HCT116 (cell line): Measurements from ENCODE around the gene MORF4L1. TPM values are rescaled to one million over a fixed set of nuclear protein-coding genes. Genes with fewer than 3 reads are reported as not detected.

Experiments
- ATAC-seq: fragments of 200-7000 bp; cut with Tn5 transposase; 2 replicates; pipeline ENCODE4 v1.9.1; 2020; ENCODE audit warnings: mild to moderate bottlenecking, moderate library complexity
- BruUV-seq: library from RNA; stranded (reverse); fragments of 400-500 nt; replicated peaks from 2 replicates; lab custom pipeline; 2021; lab: Mats Ljungman, UMichigan
- CTCF ChIA-PET: fragments of 300-600 bp; sonication (Branson Sonifier 250); formaldehyde crosslinking; loops from one replicate; lab custom pipeline; 2021; ENCODE audit warnings: antibody characterized with exemption; lab: Charles Lee
- POLR2A ChIA-PET: fragments of 300-600, 350-600 bp; sonication (Branson Sonifier 250); formaldehyde crosslinking; loops from one replicate; lab custom pipeline; 2021; ENCODE audit warnings: antibody characterized with exemption; lab: Charles Lee
- RAD21 ChIA-PET, 2 experiments: fragments of 300-600 bp; sonication (Branson Sonifier 250); formaldehyde crosslinking; loops; one replicate each; lab custom pipeline; 2023; ENCODE audit warnings: low total read pairs in 2 of 2; ENCODE audit not compliant: uncharacterized antibody in 2 of 2, unreplicated experiment in 2 of 2, low non-redundant PET in 1 of 2; lab: Charles Lee
- DNase-seq: peaks from one replicate; pipeline ENCODE4 v3.0.0-alpha.2; 2010; ENCODE audit warnings: low read depth, low spot score
- H2AFZ ChIP-seq: fragments of 200-600 bp; shearing (Covaris generic), sonication (generic); 2 replicates; pipeline ENCODE4 v1.6.1; 2017; ENCODE audit warnings: low read depth, mixed run types, mixed read lengths, antibody characterized with exemption, low read length; ENCODE audit not compliant: poor library complexity, severe bottlenecking
- H3K27ac ChIP-seq: 2 replicates; pipeline ENCODE4 v1.5.1; 2012; ENCODE audit warnings: low read depth, low read length
- H3K27me3 ChIP-seq: fragments of 200-600 bp; sonication (generic); 2 replicates; pipeline ENCODE4 v1.6.1; 2016; ENCODE audit warnings: mixed run types, low read length, mixed read lengths; ENCODE audit not compliant: insufficient read depth
- H3K36me3 ChIP-seq, 2 experiments: fragments of 200-500 bp in 1 of 2; fragments of 200-600 bp in 1 of 2; sonication (Bioruptor generic) in 1 of 2; sonication (generic) in 1 of 2; 2 replicates each; pipeline versions ENCODE4 v1.5.1 to v1.6.1; 2014 to 2016; ENCODE audit warnings: low read length in 2 of 2, inconsistent platforms in 1 of 2, mixed read lengths in 1 of 2, mixed run types in 1 of 2; ENCODE audit not compliant: insufficient read depth in 2 of 2, control insufficient read depth in 1 of 2
- H3K4me1 ChIP-seq, 2 experiments: fragments of 200-600 bp in 1 of 2; sonication (generic) in 1 of 2; 2 replicates each; pipeline versions ENCODE4 v1.5.1 to v1.6.1; 2012 to 2017; ENCODE audit warnings: low read length in 2 of 2, inconsistent platforms in 1 of 2, mild to moderate bottlenecking in 1 of 2, mixed read lengths in 1 of 2, mixed run types in 1 of 2, moderate library complexity in 1 of 2; ENCODE audit not compliant: insufficient read depth in 2 of 2, control insufficient read depth in 1 of 2
- H3K4me2 ChIP-seq: fragments of 200-600 bp; sonication (generic); 2 replicates; pipeline ENCODE4 v1.6.1; 2017; ENCODE audit warnings: mixed run types, low read length, mixed read lengths
- H3K4me3 ChIP-seq, 2 experiments: fragments of 200-600 bp in 1 of 2; sonication (generic) in 1 of 2; replicated peaks in 1 of 2; 2 replicates each; pipeline ENCODE4 v1.5.1; 2011 to 2016; ENCODE audit warnings: low read length in 2 of 2, control low read depth in 1 of 2, low read depth in 1 of 2, mild to moderate bottlenecking in 1 of 2, mixed read lengths in 1 of 2, mixed run types in 1 of 2
- H3K79me2 ChIP-seq: fragments of 200-600 bp; sonication (generic); 2 replicates; pipeline ENCODE4 v1.6.1; 2017; ENCODE audit warnings: mild to moderate bottlenecking, mixed run types, low read length, moderate library complexity, mixed read lengths; ENCODE audit not compliant: insufficient read depth
- H3K9ac ChIP-seq: fragments of 200-600 bp; sonication (generic); 2 replicates; pipeline ENCODE4 v1.6.1; 2016; ENCODE audit warnings: low read length, mixed read lengths
- H3K9me2 ChIP-seq: fragments of 200-600 bp; sonication (generic), shearing (Covaris generic); 2 replicates; pipeline ENCODE4 v1.6.1; 2017; ENCODE audit warnings: mixed run types, mild to moderate bottlenecking, moderate library complexity; ENCODE audit not compliant: insufficient read depth
- H3K9me3 ChIP-seq, 2 experiments: fragments of 200-500 bp in 1 of 2; fragments of 200-600 bp in 1 of 2; sonication (Bioruptor generic) in 1 of 2; sonication (generic) in 1 of 2; 2 replicates each; pipeline ENCODE4 v1.6.1; 2014 to 2017; ENCODE audit warnings: low read length in 2 of 2, mixed read lengths in 2 of 2, inconsistent platforms in 1 of 2, low read depth in 1 of 2, mild to moderate bottlenecking in 1 of 2, mixed run types in 1 of 2, moderate library complexity in 1 of 2; ENCODE audit not compliant: control insufficient read depth in 1 of 2, insufficient read depth in 1 of 2
- H4K20me1 ChIP-seq: fragments of 200-600 bp; sonication (generic), shearing (Covaris generic); 2 replicates; pipeline ENCODE4 v1.6.1; 2017; ENCODE audit warnings: mixed run types, mild to moderate bottlenecking, moderate library complexity; ENCODE audit not compliant: insufficient read depth
- CBX3 ChIP-seq: IDR thresholded peaks from 2 replicates; pipeline ENCODE4 v1.6.1; 2012; ENCODE audit warnings: low read depth
- CEBPB ChIP-seq: IDR thresholded peaks from 2 replicates; pipeline ENCODE4 v1.6.1; 2012; ENCODE audit warnings: low read depth
- EZH2 ChIP-seq: fragments of 200-600 bp; sonication (generic); IDR thresholded peaks from 2 replicates; pipeline ENCODE4 v1.6.1; 2017; ENCODE audit warnings: antibody characterized with exemption, mixed run types
- EZH2phosphoT487 ChIP-seq: fragments of 200-600 bp; IDR thresholded peaks from 2 replicates; pipeline ENCODE4 v1.6.1; 2018; ENCODE audit warnings: antibody characterized with exemption, borderline replicate concordance
- FOSL1 ChIP-seq: IDR thresholded peaks from 2 replicates; pipeline ENCODE4 v1.6.1; 2012; ENCODE audit warnings: low read depth
- RAD21 ChIP-seq: IDR thresholded peaks from 2 replicates; pipeline ENCODE4 v1.6.1; 2012; ENCODE audit warnings: low read depth, mild to moderate bottlenecking
- SP1 ChIP-seq: IDR thresholded peaks from 2 replicates; pipeline ENCODE4 v1.6.1; 2012; ENCODE audit warnings: low read depth
- TCF7L2 ChIP-seq: IDR thresholded peaks from 2 replicates; pipeline ENCODE4 v1.7.0; 2011; ENCODE audit warnings: borderline replicate concordance, inconsistent platforms; ENCODE audit not compliant: insufficient read depth, insufficient read length; ENCODE audit errors: extremely low read depth
- ZFX ChIP-seq: fragments of 450-650 bp; IDR thresholded peaks from 2 replicates; pipeline ENCODE4 v1.6.1; 2017
- ZNF274 ChIP-seq: fragments of 200-500 bp; sonication (Bioruptor generic); IDR thresholded peaks from 2 replicates; pipeline ENCODE4 v1.6.1; 2014; ENCODE audit warnings: mild to moderate bottlenecking, low read depth, low read length, inconsistent platforms
- intact Hi-C: fragments of 100-400 bp; cut with micrococcal nuclease; formaldehyde crosslinking; loops from 2 replicates; pipeline ENCODE4 v1.10.0; 2022
- total RNA-seq: library from RNA; stranded (reverse); gene quantifications from one replicate; pipeline ENCODE4 v1.2.1, GENCODE V29; 2021; ENCODE audit not compliant: unreplicated experiment
- TF ChIP-seq, protein P1 (sequence below): IDR thresholded peaks from 2 replicates; pipeline ENCODE4 v1.6.1; 2012; ENCODE audit warnings: low read depth
- TF ChIP-seq, protein P2 (sequence below), 3 experiments: fragments of 200-600 bp in 1 of 3; sonication (generic) in 1 of 3; IDR thresholded peaks in 2 of 3; conservative IDR thresholded peaks in 1 of 3; 2 replicates each; pipeline ENCODE4 v1.5.1; 2012 to 2017; ENCODE audit warnings: low read depth in 2 of 3, low read length in 2 of 3, antibody characterized with exemption in 1 of 3, borderline replicate concordance in 1 of 3, control low read depth in 1 of 3, mild to moderate bottlenecking in 1 of 3, mixed read lengths in 1 of 3, mixed run types in 1 of 3, moderate library complexity in 1 of 3; ENCODE audit not compliant: insufficient read depth in 1 of 3
- TF ChIP-seq, protein P3 (sequence below): IDR thresholded peaks from 2 replicates; pipeline ENCODE4 v1.6.1; 2012
- TF ChIP-seq, protein P4 (sequence below): IDR thresholded peaks from 2 replicates; pipeline ENCODE4 v1.6.1; 2012

Gene MORF4L1
- total RNA-seq, 1 experiment from 2014 or later, result 273 TPM

DNA sequence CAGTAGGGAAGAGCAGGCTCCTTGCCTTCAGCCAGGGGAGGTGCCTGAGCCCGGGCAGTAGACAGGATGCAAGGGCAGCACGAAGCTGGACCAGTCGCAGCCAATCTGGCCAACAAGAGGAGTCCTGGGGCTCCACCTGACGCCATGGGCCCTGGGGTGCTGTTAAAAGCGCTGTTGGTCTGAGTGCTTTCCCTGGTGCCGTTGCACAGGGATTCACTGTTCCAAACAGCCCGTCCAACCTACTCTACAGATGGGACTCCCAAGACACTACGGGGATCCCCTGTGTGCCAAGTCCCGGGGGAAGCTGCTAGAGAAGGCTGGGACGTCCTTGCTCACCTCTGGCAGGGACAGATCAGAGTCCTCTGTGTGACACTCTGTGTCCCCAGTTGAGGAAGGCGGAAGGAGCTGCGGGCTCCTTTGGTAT is 71.5 kb downstream of the MORF4L1 start (continued):
- no peak for TF ChIP-seq EZH2phosphoT487
- TF ChIP-seq FOSL1, result no peak
- TF ChIP-seq, protein P1, sequence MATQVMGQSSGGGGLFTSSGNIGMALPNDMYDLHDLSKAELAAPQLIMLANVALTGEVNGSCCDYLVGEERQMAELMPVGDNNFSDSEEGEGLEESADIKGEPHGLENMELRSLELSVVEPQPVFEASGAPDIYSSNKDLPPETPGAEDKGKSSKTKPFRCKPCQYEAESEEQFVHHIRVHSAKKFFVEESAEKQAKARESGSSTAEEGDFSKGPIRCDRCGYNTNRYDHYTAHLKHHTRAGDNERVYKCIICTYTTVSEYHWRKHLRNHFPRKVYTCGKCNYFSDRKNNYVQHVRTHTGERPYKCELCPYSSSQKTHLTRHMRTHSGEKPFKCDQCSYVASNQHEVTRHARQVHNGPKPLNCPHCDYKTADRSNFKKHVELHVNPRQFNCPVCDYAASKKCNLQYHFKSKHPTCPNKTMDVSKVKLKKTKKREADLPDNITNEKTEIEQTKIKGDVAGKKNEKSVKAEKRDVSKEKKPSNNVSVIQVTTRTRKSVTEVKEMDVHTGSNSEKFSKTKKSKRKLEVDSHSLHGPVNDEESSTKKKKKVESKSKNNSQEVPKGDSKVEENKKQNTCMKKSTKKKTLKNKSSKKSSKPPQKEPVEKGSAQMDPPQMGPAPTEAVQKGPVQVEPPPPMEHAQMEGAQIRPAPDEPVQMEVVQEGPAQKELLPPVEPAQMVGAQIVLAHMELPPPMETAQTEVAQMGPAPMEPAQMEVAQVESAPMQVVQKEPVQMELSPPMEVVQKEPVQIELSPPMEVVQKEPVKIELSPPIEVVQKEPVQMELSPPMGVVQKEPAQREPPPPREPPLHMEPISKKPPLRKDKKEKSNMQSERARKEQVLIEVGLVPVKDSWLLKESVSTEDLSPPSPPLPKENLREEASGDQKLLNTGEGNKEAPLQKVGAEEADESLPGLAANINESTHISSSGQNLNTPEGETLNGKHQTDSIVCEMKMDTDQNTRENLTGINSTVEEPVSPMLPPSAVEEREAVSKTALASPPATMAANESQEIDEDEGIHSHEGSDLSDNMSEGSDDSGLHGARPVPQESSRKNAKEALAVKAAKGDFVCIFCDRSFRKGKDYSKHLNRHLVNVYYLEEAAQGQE, result no peak
- TF ChIP-seq CBX3, result no peak
- TF ChIP-seq, all 23 proteins: peak for 0

DNA sequence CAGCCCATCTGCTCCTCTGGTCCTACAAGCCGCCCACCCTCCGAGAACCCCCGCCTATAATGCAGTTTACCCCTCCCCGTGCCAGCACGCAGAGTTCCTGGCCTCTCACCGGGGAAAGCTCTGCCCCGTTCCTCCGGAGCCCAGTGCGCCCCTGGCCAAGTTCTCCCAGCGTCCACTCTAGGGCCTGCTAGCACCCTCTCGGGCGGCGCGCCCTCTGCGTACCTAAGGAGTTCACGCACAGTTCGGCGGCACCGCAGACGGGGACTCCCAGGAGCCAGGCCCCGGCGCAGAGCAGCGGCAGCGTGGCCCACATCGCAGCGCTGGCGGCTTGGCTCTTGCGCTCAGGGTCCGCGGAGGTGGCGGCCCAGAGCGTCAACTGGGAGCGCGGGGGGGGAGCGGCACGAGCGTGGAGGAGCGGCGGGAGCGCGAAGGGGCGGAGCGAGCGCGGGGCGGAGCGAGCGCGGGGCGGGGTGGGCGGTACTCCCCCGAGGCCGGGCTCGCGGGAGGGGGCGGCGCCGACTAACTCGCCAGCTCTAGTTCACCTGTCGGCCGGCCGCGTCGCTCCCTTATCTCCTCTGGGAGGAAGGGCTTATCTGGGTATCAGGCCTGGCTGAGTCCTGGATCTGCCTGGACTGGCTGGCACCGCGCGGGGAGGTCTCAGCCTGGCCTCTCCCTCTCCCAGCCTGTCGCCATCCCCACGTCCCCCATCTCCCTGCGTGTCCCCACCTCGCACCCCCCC is 72.1 kb downstream of the MORF4L1 start, which contains the start of gene CTSH:
Gene CTSH, minus strand, starts transcription at position 378 of the 739 bp plus-strand sequence. Its CDS starts 65 bp downstream, at position 313.
- H3K9me3 ChIP-seq, result no peaks in the 10 kb centered on the region
- no peak for DNase-seq
- no peak for TF ChIP-seq SP1
- TF ChIP-seq TCF7L2, result no peak
- TF ChIP-seq, protein P2, sequence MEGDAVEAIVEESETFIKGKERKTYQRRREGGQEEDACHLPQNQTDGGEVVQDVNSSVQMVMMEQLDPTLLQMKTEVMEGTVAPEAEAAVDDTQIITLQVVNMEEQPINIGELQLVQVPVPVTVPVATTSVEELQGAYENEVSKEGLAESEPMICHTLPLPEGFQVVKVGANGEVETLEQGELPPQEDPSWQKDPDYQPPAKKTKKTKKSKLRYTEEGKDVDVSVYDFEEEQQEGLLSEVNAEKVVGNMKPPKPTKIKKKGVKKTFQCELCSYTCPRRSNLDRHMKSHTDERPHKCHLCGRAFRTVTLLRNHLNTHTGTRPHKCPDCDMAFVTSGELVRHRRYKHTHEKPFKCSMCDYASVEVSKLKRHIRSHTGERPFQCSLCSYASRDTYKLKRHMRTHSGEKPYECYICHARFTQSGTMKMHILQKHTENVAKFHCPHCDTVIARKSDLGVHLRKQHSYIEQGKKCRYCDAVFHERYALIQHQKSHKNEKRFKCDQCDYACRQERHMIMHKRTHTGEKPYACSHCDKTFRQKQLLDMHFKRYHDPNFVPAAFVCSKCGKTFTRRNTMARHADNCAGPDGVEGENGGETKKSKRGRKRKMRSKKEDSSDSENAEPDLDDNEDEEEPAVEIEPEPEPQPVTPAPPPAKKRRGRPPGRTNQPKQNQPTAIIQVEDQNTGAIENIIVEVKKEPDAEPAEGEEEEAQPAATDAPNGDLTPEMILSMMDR (IDR thresholded peaks at IDR 0.05 in 2 of 3, conservative IDR thresholded peaks at IDR 0.05 in 1 of 3; ENCODE audit: borderline replicate concordance in 1 of 3, insufficient read depth in 1 of 3, low read depth in 2 of 3, low read length in 2 of 3), result no peak
- TF ChIP-seq ZFX, result 0 out of 2 replicates have a peak, but pooled peaks have one; percentile 8
- TF ChIP-seq, protein P1, result no peak
- TF ChIP-seq, protein P3, sequence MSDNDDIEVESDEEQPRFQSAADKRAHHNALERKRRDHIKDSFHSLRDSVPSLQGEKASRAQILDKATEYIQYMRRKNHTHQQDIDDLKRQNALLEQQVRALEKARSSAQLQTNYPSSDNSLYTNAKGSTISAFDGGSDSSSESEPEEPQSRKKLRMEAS, result peak; percentile 93
- no peak for TF ChIP-seq ZNF274
- no peak for TF ChIP-seq CEBPB
- TF ChIP-seq RAD21, result no peak
- TF ChIP-seq FOSL1, result no peak
- TF ChIP-seq EZH2, result no peak
- TF ChIP-seq, protein P4, sequence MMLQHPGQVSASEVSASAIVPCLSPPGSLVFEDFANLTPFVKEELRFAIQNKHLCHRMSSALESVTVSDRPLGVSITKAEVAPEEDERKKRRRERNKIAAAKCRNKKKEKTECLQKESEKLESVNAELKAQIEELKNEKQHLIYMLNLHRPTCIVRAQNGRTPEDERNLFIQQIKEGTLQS, result no peak

More for the DNA sequence above, 72.1 kb downstream of the MORF4L1 start, which contains the start of gene CTSH:
- Histone ChIP-seq H3K4me3 (peak within 1 kb of the TSS; percentile 37 to 62), H3K27ac (peak within 1 kb of the TSS; percentile 29; the same call in 1 of the 2 replicates), H3K4me2 (peak within 1 kb of the TSS; percentile 91), H3K36me3 (no peaks in the 10 kb centered on the region), H2AFZ (peak within 1 kb of the TSS; percentile 61), H3K4me1 (peaks cover 7 to 29% of the 10 kb centered on the region in 2 experiments), H4K20me1 (no peaks in the 10 kb centered on the region), H3K79me2 (no peaks in the 10 kb centered on the region), H3K9me2 (no peaks in the 10 kb centered on the region), H3K27me3 (no peaks in the 10 kb centered on the region), H3K9ac (peak within 1 kb of the TSS; percentile 61)
- ChIA-PET RAD21 (no interaction called here), CTCF (no interaction called here), POLR2A (interaction anchor here (0.9 kb wide), 1 partner anchor 27 kb away, joined by 6 read pairs; no protein-coding TSS in a partner anchor)
- peak; percentile 93 for ATAC-seq
- BruUV-seq, result no TSS peak
- intact Hi-C loops, result no loop called here
